ENCODE results near the gene PACS2.

Gene PACS2

GRCh38 chr14:105386581-105387529, 72.3 kb downstream of the PACS2 start:
- Histone ChIP-seq H3K9me3 (ENCODE audit: severe bottlenecking) (no peaks in the 10 kb centered on the region), H3K27me3 (ENCODE audit: insufficient read depth, low read depth, severe bottlenecking) (no peaks in the 10 kb centered on the region), H3K36me3 (peaks cover 17% of the 10 kb centered on the region), H3K4me3 (ENCODE audit: low read depth, low read length) (no peak overlapping the region), H3K27ac (no peak overlapping the region)
- TF ChIP-seq, protein P1, sequence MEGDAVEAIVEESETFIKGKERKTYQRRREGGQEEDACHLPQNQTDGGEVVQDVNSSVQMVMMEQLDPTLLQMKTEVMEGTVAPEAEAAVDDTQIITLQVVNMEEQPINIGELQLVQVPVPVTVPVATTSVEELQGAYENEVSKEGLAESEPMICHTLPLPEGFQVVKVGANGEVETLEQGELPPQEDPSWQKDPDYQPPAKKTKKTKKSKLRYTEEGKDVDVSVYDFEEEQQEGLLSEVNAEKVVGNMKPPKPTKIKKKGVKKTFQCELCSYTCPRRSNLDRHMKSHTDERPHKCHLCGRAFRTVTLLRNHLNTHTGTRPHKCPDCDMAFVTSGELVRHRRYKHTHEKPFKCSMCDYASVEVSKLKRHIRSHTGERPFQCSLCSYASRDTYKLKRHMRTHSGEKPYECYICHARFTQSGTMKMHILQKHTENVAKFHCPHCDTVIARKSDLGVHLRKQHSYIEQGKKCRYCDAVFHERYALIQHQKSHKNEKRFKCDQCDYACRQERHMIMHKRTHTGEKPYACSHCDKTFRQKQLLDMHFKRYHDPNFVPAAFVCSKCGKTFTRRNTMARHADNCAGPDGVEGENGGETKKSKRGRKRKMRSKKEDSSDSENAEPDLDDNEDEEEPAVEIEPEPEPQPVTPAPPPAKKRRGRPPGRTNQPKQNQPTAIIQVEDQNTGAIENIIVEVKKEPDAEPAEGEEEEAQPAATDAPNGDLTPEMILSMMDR (IDR thresholded peaks at IDR 0.05; ENCODE audit: low read depth, low read length): no peak
- DNase-seq: no peak

GRCh38 chr14:105387530-105387922, 73.0 kb downstream of the PACS2 start:
- Histone ChIP-seq H3K4me3 (ENCODE audit: low read depth, low read length) (no peak overlapping the region), H3K9me3 (ENCODE audit: severe bottlenecking) (no peaks in the 10 kb centered on the region), H3K27me3 (ENCODE audit: insufficient read depth, low read depth, severe bottlenecking) (no peaks in the 10 kb centered on the region), H3K27ac (no peak overlapping the region), H3K36me3 (peaks cover 12% of the 10 kb centered on the region)
- TF ChIP-seq, protein P1 (IDR thresholded peaks at IDR 0.05; ENCODE audit: low read depth, low read length): no peak
- DNase-seq: no peak

- Histone ChIP-seq H3K9me3 (ENCODE audit: severe bottlenecking) (no peaks in the 10 kb centered on the region), H3K36me3 (peaks cover 6% of the 10 kb centered on the region), H3K27ac (peak overlapping the region; percentile 85; the same call in 1 of the 2 replicates), H3K27me3 (ENCODE audit: insufficient read depth, low read depth, severe bottlenecking) (no peaks in the 10 kb centered on the region), H3K4me3 (ENCODE audit: low read depth, low read length) (no peak overlapping the region)
- TF ChIP-seq, protein P1 (IDR thresholded peaks at IDR 0.05; ENCODE audit: low read depth, low read length): no peak
- DNase-seq: no peak
These were observed 73.8 kb downstream of the PACS2 start for GRCh38 chr14:105388110-105388951.

- H3K4me3 ChIP-seq (ENCODE audit: low read depth, low read length): no peak overlapping the region
- TF ChIP-seq, protein P1 (IDR thresholded peaks at IDR 0.05; ENCODE audit: low read depth, low read length): no peak
- no peaks in the 10 kb centered on the region; the same call in 1 of the 2 replicates for H3K36me3 ChIP-seq
- peak overlapping the region; percentile 85; the same call in 1 of the 2 replicates for H3K27ac ChIP-seq
- DNase-seq: no peak
- H3K9me3 ChIP-seq (ENCODE audit: severe bottlenecking): no peaks in the 10 kb centered on the region
- no peaks in the 10 kb centered on the region for H3K27me3 ChIP-seq (ENCODE audit: insufficient read depth, low read depth, severe bottlenecking)
These were observed 74.4 kb downstream of the PACS2 start for GRCh38 chr14:105388976-105389375.

DNA sequence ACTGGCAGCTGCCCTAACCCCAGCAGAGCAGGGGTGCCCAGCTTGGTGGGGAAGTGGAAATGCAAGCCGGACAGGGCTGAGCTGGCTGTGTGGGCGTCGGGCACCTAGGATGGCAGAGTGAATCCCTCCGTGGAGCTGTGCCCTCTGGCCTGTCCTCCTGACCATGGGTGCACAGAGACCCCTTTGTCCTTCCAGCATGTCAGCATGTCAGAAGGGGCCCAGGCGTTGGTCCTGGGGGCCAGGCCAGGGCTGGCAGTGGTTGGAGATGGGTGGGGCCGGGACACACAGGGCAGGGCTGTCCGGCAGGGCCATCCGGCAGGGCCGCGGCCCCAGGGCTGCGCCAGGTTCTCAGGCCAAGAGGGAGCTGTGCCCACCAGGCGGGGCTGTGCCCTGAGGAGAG, 75.0 kb downstream of the PACS2 start:
- Histone ChIP-seq H3K27me3 (ENCODE audit: insufficient read depth, low read depth, severe bottlenecking) (no peaks in the 10 kb centered on the region), H3K9me3 (ENCODE audit: severe bottlenecking) (no peaks in the 10 kb centered on the region), H3K4me3 (ENCODE audit: low read depth, low read length) (no peak overlapping the region), H3K36me3 (peaks cover under 1% of the 10 kb centered on the region; the same call in 1 of the 2 replicates), H3K27ac (peak overlapping the region; percentile 85)
- DNase-seq: no peak
- TF ChIP-seq, protein P1 (IDR thresholded peaks at IDR 0.05; ENCODE audit: low read depth, low read length): no peak
